Subcutaneous abdominal adipose tissue (tissue), 5 donors: ENCODE measurements around the gene NXPE3.

Experiments used
- H3K27ac ChIP-seq: one replicate; pipeline ENCODE4 v1.7.0; 2013; ENCODE audit warnings: low read depth, mild to moderate bottlenecking, inconsistent platforms, low read length, moderate library complexity
- H3K27me3 ChIP-seq, 5 donors: one replicate each; pipeline ENCODE4 v1.7.0; 2013; ENCODE audit warnings: low read length in 5 of 5, inconsistent platforms in 1 of 5; ENCODE audit not compliant: control insufficient read depth in 5 of 5, insufficient read depth in 4 of 5
- H3K36me3 ChIP-seq, 5 donors: one replicate each; pipeline ENCODE4 v1.7.0; 2013; ENCODE audit warnings: low read length in 5 of 5; ENCODE audit not compliant: control insufficient read depth in 5 of 5, insufficient read depth in 5 of 5
- H3K4me1 ChIP-seq, 5 donors: one replicate each; pipeline ENCODE4 v1.7.0; 2013; ENCODE audit warnings: low read length in 5 of 5, mild to moderate bottlenecking in 3 of 5, moderate library complexity in 1 of 5; ENCODE audit not compliant: control insufficient read depth in 5 of 5, insufficient read depth in 5 of 5
- H3K4me3 ChIP-seq, 5 donors: one replicate each; pipeline ENCODE4 v1.7.0; 2013; ENCODE audit warnings: low read length in 5 of 5, low read depth in 1 of 5
- H3K9ac ChIP-seq, 5 donors: one replicate each; pipeline ENCODE4 v1.7.0; 2013; ENCODE audit warnings: low read length in 5 of 5, mild to moderate bottlenecking in 4 of 5, moderate library complexity in 3 of 5
- H3K9me3 ChIP-seq, 5 donors: one replicate each; pipeline ENCODE4 v1.7.0; 2013; ENCODE audit warnings: low read length in 5 of 5; ENCODE audit not compliant: control insufficient read depth in 5 of 5
- donor health status: healthy.
- donor health status: healthy.
- donor health status: healthy.
- donor health status: healthy.
- donor health status: healthy.

NXPE3 gene

DNA sequence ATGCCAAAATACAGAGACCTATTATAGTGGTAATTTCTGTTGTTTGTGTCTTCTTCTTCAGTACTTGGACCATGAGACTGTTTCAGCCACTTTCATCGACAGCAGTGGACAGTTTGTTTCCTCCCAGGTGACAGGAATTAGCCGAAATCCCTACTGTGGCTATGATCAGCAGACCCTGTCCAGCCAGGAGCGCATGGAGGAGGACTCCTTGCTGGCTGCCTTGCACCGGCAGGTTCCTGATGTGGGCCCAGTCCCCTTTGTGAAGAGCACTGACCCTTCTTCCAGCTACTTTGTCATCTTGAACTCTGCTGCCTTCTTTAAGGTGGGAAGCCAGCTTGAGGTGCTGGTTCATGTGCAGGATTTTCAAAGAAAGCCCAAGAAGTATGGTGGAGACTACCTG is 22.2 kb downstream of the NXPE3 start:
- no peaks in the 10 kb centered on the region for H3K9me3 ChIP-seq
- H3K36me3 ChIP-seq, result peaks cover 0 to 14% (median 11%) of the 10 kb centered on the region in 5 donors
- peaks cover 0 to 3% (median 0%) of the 10 kb centered on the region in 5 donors for H3K4me1 ChIP-seq
- no peak overlapping the region for H3K9ac ChIP-seq
- H3K27ac ChIP-seq, result no peak overlapping the region
- no peak overlapping the region for H3K4me3 ChIP-seq
- H3K27me3 ChIP-seq, result no peaks in the 10 kb centered on the region

- peaks cover 0 to 12% (median 10%) of the 10 kb centered on the region in 5 donors for H3K36me3 ChIP-seq
- no peak overlapping the region for H3K4me3 ChIP-seq
- no peak overlapping the region for H3K27ac ChIP-seq
- H3K9me3 ChIP-seq, result no peaks in the 10 kb centered on the region
- H3K27me3 ChIP-seq, result no peaks in the 10 kb centered on the region
- no peak overlapping the region for H3K9ac ChIP-seq
- H3K4me1 ChIP-seq, result peaks cover 0 to 3% (median 0%) of the 10 kb centered on the region in 5 donors
Measured at GRCh38 chr3:101802179-101802578, 23.2 kb downstream of the NXPE3 start.

GRCh38 chr3:101803173-101803782 is 24.3 kb downstream of the NXPE3 start:
- Histone ChIP-seq H3K27me3 (no peaks in the 10 kb centered on the region), H3K27ac (no peak overlapping the region), H3K4me1 (peaks cover 0 to 3% (median 0%) of the 10 kb centered on the region in 5 donors), H3K9ac (no peak overlapping the region), H3K4me3 (no peak overlapping the region), H3K36me3 (peaks cover 0 to 12% (median 10%) of the 10 kb centered on the region in 5 donors), H3K9me3 (no peaks in the 10 kb centered on the region)

DNA sequence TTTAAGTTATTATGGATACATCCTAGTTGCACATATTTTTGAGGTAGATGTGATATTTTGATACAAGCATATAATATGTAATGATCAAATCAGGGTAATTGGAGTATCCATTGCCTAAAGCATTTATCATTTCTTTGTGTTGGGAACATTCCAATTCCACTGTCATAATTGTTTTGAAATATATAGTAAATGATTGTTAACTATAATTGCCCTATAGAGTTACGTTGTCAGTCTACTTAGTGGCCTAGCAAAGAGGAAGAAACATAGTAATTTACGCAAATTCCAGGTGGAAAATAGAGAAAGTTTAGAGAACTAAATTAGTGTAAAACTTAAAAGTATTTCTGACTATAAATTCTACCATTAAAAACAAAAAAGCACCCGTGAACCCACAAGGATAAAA is 24.9 kb downstream of the NXPE3 start:
- H3K36me3 ChIP-seq, result peaks cover 0 to 12% (median 10%) of the 10 kb centered on the region in 5 donors

DNA sequence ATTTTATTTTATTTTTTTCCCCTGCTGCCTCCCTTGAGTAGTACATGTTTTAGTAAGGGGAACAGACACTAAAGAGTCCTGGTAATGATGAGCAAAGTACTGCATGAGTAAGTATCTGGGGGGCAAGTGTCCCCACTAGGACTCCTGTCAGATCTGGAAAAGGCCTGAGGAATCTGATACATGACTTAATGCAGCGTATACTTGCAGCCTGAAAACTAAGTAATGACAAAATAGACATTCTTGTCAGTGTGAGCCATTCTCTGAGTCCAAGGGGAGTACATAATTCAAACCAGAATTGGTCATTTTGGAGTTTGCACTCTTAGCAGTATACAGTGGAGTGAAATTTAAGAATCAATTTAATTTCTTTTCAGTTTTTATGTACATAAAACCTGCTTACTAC is 27.5 kb downstream of the NXPE3 start:
- Histone ChIP-seq H3K4me3 (no peak overlapping the region), H3K27ac (no peak overlapping the region), H3K9ac (no peak overlapping the region), H3K9me3 (no peaks in the 10 kb centered on the region), H3K36me3 (peaks cover 0 to 7% (median 5%) of the 10 kb centered on the region in 5 donors), H3K27me3 (no peaks in the 10 kb centered on the region), H3K4me1 (peaks cover 0 to 11% (median 9%) of the 10 kb centered on the region in 5 donors)

More for the DNA sequence above, 24.9 kb downstream of the NXPE3 start:
- Histone ChIP-seq H3K9me3 (no peaks in the 10 kb centered on the region), H3K4me3 (no peak overlapping the region), H3K27me3 (no peaks in the 10 kb centered on the region), H3K9ac (no peak overlapping the region), H3K4me1 (peaks cover 0 to 3% (median 0%) of the 10 kb centered on the region in 5 donors), H3K27ac (no peak overlapping the region)

GRCh38 chr3:101807888-101808287 is 28.9 kb downstream of the NXPE3 start:
- no peak overlapping the region for H3K27ac ChIP-seq

DNA sequence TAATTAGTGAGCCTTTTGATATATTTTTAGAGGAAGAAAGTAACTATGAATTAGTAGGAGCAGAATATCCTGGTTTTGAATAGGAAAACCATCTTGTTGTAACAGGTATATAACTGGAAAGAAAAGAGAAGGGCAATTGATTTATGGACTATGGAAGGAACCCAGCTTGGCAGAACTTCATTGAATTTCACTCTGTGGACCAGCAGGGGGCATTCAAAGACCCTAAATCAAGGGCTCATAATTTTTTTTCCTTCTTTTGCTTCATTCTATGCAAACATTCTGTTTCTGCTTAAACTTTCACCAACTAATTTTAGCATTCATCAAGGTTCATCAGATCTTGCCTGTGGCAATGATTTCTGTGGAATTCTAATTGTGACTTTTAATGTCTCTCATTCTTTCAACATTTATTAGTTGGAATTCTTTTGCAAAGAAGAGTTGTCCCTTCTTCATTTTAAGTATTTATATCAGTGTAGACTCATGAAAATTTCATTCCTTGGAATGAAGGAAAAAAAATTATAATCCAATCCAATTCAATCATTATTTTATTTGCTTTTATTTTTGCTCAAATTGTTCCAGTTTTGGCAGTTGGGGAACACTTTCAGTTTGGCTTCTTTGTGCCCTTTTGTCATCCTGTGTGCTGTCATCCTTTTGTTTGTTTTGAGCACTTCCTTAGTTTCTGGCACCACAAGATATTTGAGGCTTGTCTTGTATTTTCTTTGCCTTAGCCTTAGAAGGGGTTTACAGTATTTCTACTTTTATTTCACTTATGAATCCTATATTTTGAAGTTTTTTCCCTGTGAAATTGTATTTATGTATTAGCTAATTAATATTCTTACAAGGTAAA is 30.4 kb downstream of the NXPE3 start:
- Histone ChIP-seq H3K36me3 (no peaks in the 10 kb centered on the region), H3K27ac (no peak overlapping the region)

More at GRCh38 chr3:101807888-101808287, 28.9 kb downstream of the NXPE3 start:
- H3K9me3 ChIP-seq, result no peaks in the 10 kb centered on the region
- H3K27me3 ChIP-seq, result no peaks in the 10 kb centered on the region
- no peak overlapping the region for H3K4me3 ChIP-seq
- H3K4me1 ChIP-seq, result peaks cover 0 to 11% (median 9%) of the 10 kb centered on the region in 5 donors
- H3K36me3 ChIP-seq, result no peaks in the 10 kb centered on the region
- no peak overlapping the region for H3K9ac ChIP-seq

DNA sequence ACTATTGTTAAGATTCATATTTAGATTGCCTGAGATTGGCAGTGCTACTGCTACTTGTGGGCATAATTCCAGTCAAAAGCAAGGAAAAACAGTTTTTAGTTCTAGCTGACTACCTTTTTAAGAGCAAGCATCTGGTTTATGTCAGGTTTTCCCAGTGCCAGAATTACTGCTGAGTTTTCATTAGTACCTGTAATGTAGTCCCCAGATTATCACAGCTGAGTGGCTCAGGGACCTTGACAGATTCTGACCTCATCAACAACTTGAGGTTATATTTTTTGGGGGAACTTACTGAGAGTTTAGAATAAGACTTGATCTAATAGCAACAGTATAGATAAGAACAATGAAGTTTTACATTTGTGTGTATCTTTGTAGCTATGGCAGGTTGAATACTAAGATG is 31.0 kb downstream of the NXPE3 start:
- H3K27me3 ChIP-seq, result no peaks in the 10 kb centered on the region
- H3K4me3 ChIP-seq, result no peak overlapping the region
- H3K9me3 ChIP-seq, result no peaks in the 10 kb centered on the region
- H3K9ac ChIP-seq, result no peak overlapping the region
- no peak overlapping the region for H3K27ac ChIP-seq
- no peaks in the 10 kb centered on the region for H3K36me3 ChIP-seq
- H3K4me1 ChIP-seq, result peaks cover 0 to 13% (median 9%) of the 10 kb centered on the region in 5 donors

More for the DNA sequence above, 30.4 kb downstream of the NXPE3 start:
- Histone ChIP-seq H3K4me1 (peaks cover 0 to 13% (median 9%) of the 10 kb centered on the region in 5 donors), H3K9me3 (no peaks in the 10 kb centered on the region), H3K27me3 (no peaks in the 10 kb centered on the region), H3K4me3 (no peak overlapping the region), H3K9ac (no peak overlapping the region)

GRCh38 chr3:101811875-101812274 is 32.9 kb downstream of the NXPE3 start:
- no peak overlapping the region for H3K27ac ChIP-seq
- no peak overlapping the region for H3K4me3 ChIP-seq
- H3K9me3 ChIP-seq, result no peaks in the 10 kb centered on the region
- no peak overlapping the region for H3K9ac ChIP-seq
- peaks cover 0 to 2% (median 0%) of the 10 kb centered on the region in 5 donors for H3K36me3 ChIP-seq
- H3K27me3 ChIP-seq, result no peaks in the 10 kb centered on the region
- peaks cover 0 to 13% (median 9%) of the 10 kb centered on the region in 5 donors for H3K4me1 ChIP-seq

DNA sequence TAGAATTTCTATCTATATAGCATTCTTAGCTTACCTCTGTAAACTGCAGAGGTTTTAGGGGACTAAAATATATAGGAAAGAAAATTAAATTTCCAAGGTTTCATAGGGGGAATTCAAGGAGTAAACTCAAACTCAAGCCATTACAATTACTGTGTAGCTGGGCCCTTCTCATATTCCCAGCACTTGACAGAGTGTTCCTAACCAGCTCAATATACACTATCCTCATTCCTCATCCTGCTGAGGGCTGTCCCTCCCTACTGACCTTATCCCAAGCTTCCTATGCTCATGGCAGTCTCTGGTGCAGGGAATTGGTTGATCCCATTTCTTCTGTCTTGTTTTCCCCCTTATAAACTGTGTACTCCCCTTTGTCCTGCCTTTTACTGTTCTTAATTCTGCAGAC is 33.9 kb downstream of the NXPE3 start:
- no peak overlapping the region for H3K4me3 ChIP-seq
- H3K36me3 ChIP-seq, result peaks cover 0 to 7% (median 3%) of the 10 kb centered on the region in 5 donors
- no peaks in the 10 kb centered on the region for H3K9me3 ChIP-seq
- H3K27me3 ChIP-seq, result no peaks in the 10 kb centered on the region
- H3K4me1 ChIP-seq, result peaks cover 0 to 13% (median 9%) of the 10 kb centered on the region in 5 donors
- no peak overlapping the region for H3K27ac ChIP-seq
- H3K9ac ChIP-seq, result no peak overlapping the region
